Esophagus squamous epithelium (tissue), 5 donors: Measurements from ENCODE around the gene PRSS3. TPM values are rescaled to one million over a fixed set of nuclear protein-coding genes. Genes with fewer than 3 reads are reported as not detected.
A peak's percentile ranks its signal among the peaks of the same experiment; 100 is the strongest.
"Not testable (repeated sequence)": the region's sequence is repeated elsewhere in the genome, so short reads cannot be mapped to it uniquely, and the experiment has no call there.

ENCODE experiments used
- DNase-seq: peaks from one replicate; lab custom pipeline; 2025; lab: John Stamatoyannopoulos, UW
- H3K27ac ChIP-seq, 4 donors: fragments of 200-600 bp; sonication (generic); one replicate each; pipeline ENCODE4 v1.5.1; 2016 to 2019; ENCODE audit warnings: mild to moderate bottlenecking in 1 of 4
- H3K27me3 ChIP-seq, 4 donors: fragments of 200-600 bp; sonication (generic); 1 replicate in 3 of 4; 2 replicates in 1 of 4; pipeline versions ENCODE4 v1.5.1 to v1.6.0; 2017 to 2021; ENCODE audit warnings: antibody characterized with exemption in 1 of 4
- H3K36me3 ChIP-seq, 3 donors: fragments of 200-600 bp; sonication (generic); one replicate each; pipeline ENCODE4 v1.5.1; 2016 to 2019
- H3K4me1 ChIP-seq, 3 donors: fragments of 200-600 bp; sonication (generic); one replicate each; pipeline ENCODE4 v1.5.1; 2017 to 2019
- H3K4me3 ChIP-seq, 4 donors: fragments of 200-600 bp; sonication (generic); 1 replicate in 3 of 4; 2 replicates in 1 of 4; pipeline ENCODE4 v1.5.1; 2016 to 2019; ENCODE audit warnings: mild to moderate bottlenecking in 2 of 4, moderate library complexity in 1 of 4
- H3K9me3 ChIP-seq, 3 donors: fragments of 200-600 bp; sonication (generic); one replicate each; pipeline ENCODE4 v1.5.1; 2016 to 2019
- CTCF ChIP-seq, 6 experiments: fragments of 450-650 bp in 4 of 6; fragments of 200-600 bp in 2 of 6; sonication (generic) in 2 of 6; IDR thresholded peaks; one replicate each; pipeline ENCODE4 v1.5.1; 2016 to 2019; ENCODE audit warnings: antibody characterized with exemption in 6 of 6, mild to moderate bottlenecking in 4 of 6, moderate library complexity in 4 of 6
- POLR2A ChIP-seq, 4 donors: fragments of 450-650 bp; IDR thresholded peaks; one replicate each; pipeline ENCODE4 v1.6.1; 2017; ENCODE audit warnings: antibody characterized with exemption in 4 of 4, mild to moderate bottlenecking in 4 of 4, moderate library complexity in 3 of 4
- WGBS, 2 donors: methylation state at CpG; one replicate each; pipeline ENCODE4 v1.1.5; 2018; 5-methylcytosine and 5-hydroxymethylcytosine counted together
- intact Hi-C: fragments of 100-400 bp; cut with DNase I; formaldehyde crosslinking; loops from one replicate; pipeline ENCODE4 v1.15.0; 2022
- total RNA-seq, 4 donors: library from RNA; depleted of rRNA; stranded (reverse); fragments of >200 nt; gene quantifications; one replicate each; pipeline ENCODE4 v1.1.0, GENCODE V29; 2016
- donor health status: DM: yes; HTN: yes; CAD: no.

The PRSS3 gene
- total RNA-seq, 4 donors from 2014 or later = 39.5 to 204 (median 56.5) TPM

GRCh38 chr9:33765411-33765810 is 29.9 kb upstream of the PRSS3 start:
- 51 to 66% methylated on average over 3 of the region's 3 CpGs for WGBS, 2 donors
- H3K27me3 ChIP-seq = no peaks in the 10 kb centered on the region
- no peak for DNase-seq
- TF ChIP-seq POLR2A (IDR thresholded peaks at IDR 0.05) (no peak), CTCF (IDR thresholded peaks at IDR 0.05) (no peak)
- H3K36me3 ChIP-seq = no peaks in the 10 kb centered on the region
- H3K27ac ChIP-seq = peak overlapping the region in 3 of 4 donors; percentile 46 to 77 (median 58)
- H3K4me3 ChIP-seq = no peak overlapping the region
- no peaks in the 10 kb centered on the region for H3K9me3 ChIP-seq
- H3K4me1 ChIP-seq = peaks cover 0 to 37% (median 0%) of the 10 kb centered on the region in 3 donors
- intact Hi-C loops = no loop called here

GRCh38 chr9:33770156-33770880 is 25.0 kb upstream of the PRSS3 start:
- peaks cover 0 to 38% (median 0%) of the 10 kb centered on the region in 3 donors for H3K4me1 ChIP-seq
- H3K4me3 ChIP-seq, H3K9me3 ChIP-seq, H3K27me3 ChIP-seq, intact Hi-C loops, H3K36me3 ChIP-seq, DNase-seq: not testable (repeated sequence)
- WGBS, 2 donors = 83 to 85% methylated on average over 3 of the region's 3 CpGs
- peak overlapping the region in 3 of 4 donors; percentile 31 to 55 (median 38) for H3K27ac ChIP-seq

- Histone ChIP-seq H3K27ac (peak overlapping the region in 2 of 4 donors; percentile 62 to 78), H3K4me1 (peaks cover 0 to 35% (median 0%) of the 10 kb centered on the region in 3 donors)
- intact Hi-C loops, H3K36me3 ChIP-seq, H3K9me3 ChIP-seq, DNase-seq, H3K27me3 ChIP-seq, H3K4me3 ChIP-seq: not testable (repeated sequence)
These were observed 22.2 kb upstream of the PRSS3 start for GRCh38 chr9:33773135-33773534.

DNA sequence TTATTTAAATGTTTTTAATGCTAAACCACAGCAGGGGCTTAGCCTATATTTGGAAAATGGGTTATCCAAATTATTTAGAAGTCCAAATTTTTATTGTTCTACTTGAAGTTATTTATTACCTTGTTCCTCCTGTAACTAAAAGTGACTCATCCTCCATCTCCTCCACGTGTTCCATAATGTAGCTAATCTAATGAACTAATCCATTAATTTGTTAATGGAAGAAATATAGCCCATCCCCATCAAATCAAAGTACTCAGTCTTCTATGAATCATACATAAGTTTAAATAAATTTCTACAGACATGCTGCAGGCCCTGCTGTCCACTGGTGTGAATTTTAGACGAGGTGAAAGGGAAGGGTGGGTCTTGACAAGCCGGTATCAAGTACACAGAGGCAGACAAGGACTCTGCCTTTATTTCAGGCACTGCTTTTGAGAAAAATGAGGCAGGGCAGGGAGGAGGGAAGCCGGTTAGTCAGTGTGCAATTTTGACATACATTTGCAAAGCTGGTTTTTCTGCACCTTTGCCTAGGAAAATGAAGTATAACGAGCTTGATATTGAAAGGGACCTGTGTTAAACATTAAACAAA is 21.2 kb upstream of the PRSS3 start:
- H3K36me3 ChIP-seq, H3K9me3 ChIP-seq, H3K27me3 ChIP-seq, H3K4me3 ChIP-seq, intact Hi-C loops, DNase-seq: not testable (repeated sequence)
- H3K4me1 ChIP-seq = peaks cover 0 to 42% (median 3%) of the 10 kb centered on the region in 3 donors
- 37 to 58% methylated on average over 5 of the region's 5 CpGs for WGBS, 2 donors
- peak overlapping the region in 3 of 4 donors; percentile 51 to 78 (median 62) for H3K27ac ChIP-seq

- no peaks in the 10 kb centered on the region for H3K36me3 ChIP-seq
- DNase-seq = no peak
- intact Hi-C loops = no loop called here
- no peak overlapping the region for H3K4me3 ChIP-seq
- H3K4me1 ChIP-seq = peaks cover 0 to 47% (median 6%) of the 10 kb centered on the region in 3 donors
- H3K27ac ChIP-seq = no peak overlapping the region
- TF ChIP-seq POLR2A (IDR thresholded peaks at IDR 0.05) = no peak
- TF ChIP-seq CTCF (IDR thresholded peaks at IDR 0.05) = no peak
- H3K9me3 ChIP-seq = no peaks in the 10 kb centered on the region
- no peaks in the 10 kb centered on the region for H3K27me3 ChIP-seq
These were observed 18.8 kb upstream of the PRSS3 start for GRCh38 chr9:33776578-33776977.

DNA sequence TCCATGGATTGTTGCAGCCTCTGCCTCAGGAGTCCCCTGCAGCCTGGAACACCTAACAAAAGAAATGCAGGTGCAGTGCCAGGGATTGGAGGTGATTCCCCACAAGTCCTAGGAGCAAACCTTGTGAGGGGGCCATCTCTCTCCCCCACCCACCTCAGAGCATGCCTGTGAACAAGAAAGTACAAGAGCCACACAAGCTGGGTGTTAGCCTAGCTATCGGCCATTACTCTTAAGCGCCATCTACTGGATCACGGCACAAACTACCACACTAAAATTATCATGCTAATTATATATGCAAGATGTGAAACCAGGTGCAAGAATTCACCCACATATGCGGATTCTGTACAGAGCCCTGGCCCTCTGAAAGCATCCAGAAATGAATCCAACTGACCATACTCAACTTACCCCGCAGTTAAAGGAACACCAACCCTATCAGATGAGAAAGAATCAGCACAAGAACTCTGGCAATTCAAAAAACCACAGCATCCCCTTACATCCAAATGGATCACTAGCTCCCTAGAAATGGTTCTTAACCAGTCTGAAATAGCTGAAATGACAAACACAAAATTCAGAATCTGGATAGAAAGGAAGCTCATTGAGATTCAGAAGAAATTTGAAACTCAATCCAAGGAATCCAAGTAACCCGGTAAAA is 16.5 kb upstream of the PRSS3 start:
- no peak overlapping the region for H3K4me3 ChIP-seq
- H3K27ac ChIP-seq = peak overlapping the region in 2 of 4 donors; percentile 31 to 38
- no peaks in the 10 kb centered on the region for H3K27me3 ChIP-seq
- TF ChIP-seq POLR2A (IDR thresholded peaks at IDR 0.05) (no peak), CTCF (IDR thresholded peaks at IDR 0.05) (peak; percentile 40 to 76 (median 60))
- no peaks in the 10 kb centered on the region for H3K36me3 ChIP-seq
- 14% methylated on average over 6 of the region's 6 CpGs for WGBS, 2 donors
- DNase-seq = no peak
- intact Hi-C loops = no loop called here
- H3K4me1 ChIP-seq = peaks cover 0 to 34% (median 6%) of the 10 kb centered on the region in 3 donors
- no peaks in the 10 kb centered on the region for H3K9me3 ChIP-seq
